NB4 (cell line): ENCODE results near the gene CDH15.
"Not testable (repeated sequence)": the region's sequence is repeated elsewhere in the genome, so short reads cannot be mapped to it uniquely, and the experiment has no call there.

Experiments
- DNase-seq: peaks from one replicate; pipeline ENCODE4 v3.0.0; 2010; ENCODE audit warnings: low read depth
- H3K4me3 ChIP-seq: one replicate; pipeline ENCODE4 v1.5.1; 2011; ENCODE audit warnings: mild to moderate bottlenecking, low read depth, low read length, moderate library complexity
- MYC ChIP-seq: IDR thresholded peaks from 2 replicates; pipeline ENCODE4 v1.6.1; 2011; ENCODE audit warnings: low read depth, low read length
- POLR2A ChIP-seq: IDR thresholded peaks from 2 replicates; pipeline ENCODE4 v1.6.1; 2011; ENCODE audit warnings: mild to moderate bottlenecking; ENCODE audit not compliant: insufficient read length; ENCODE audit errors: extremely low read depth
- TF ChIP-seq, protein P1 (sequence below): IDR thresholded peaks from 2 replicates; pipeline ENCODE4 v1.6.1; 2011; ENCODE audit warnings: low read depth, low read length
- TF ChIP-seq, protein P2 (sequence below): IDR thresholded peaks from one replicate; pipeline ENCODE4 v1.5.1; 2012; ENCODE audit warnings: low read depth, low read length

Gene CDH15

GRCh38 chr16:89164436-89164835 is 7.1 kb upstream of the CDH15 start:
- no peak for TF ChIP-seq POLR2A
- TF ChIP-seq, protein P1, sequence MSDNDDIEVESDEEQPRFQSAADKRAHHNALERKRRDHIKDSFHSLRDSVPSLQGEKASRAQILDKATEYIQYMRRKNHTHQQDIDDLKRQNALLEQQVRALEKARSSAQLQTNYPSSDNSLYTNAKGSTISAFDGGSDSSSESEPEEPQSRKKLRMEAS: no peak
- TF ChIP-seq, protein P2, sequence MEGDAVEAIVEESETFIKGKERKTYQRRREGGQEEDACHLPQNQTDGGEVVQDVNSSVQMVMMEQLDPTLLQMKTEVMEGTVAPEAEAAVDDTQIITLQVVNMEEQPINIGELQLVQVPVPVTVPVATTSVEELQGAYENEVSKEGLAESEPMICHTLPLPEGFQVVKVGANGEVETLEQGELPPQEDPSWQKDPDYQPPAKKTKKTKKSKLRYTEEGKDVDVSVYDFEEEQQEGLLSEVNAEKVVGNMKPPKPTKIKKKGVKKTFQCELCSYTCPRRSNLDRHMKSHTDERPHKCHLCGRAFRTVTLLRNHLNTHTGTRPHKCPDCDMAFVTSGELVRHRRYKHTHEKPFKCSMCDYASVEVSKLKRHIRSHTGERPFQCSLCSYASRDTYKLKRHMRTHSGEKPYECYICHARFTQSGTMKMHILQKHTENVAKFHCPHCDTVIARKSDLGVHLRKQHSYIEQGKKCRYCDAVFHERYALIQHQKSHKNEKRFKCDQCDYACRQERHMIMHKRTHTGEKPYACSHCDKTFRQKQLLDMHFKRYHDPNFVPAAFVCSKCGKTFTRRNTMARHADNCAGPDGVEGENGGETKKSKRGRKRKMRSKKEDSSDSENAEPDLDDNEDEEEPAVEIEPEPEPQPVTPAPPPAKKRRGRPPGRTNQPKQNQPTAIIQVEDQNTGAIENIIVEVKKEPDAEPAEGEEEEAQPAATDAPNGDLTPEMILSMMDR: no peak
- no peak for TF ChIP-seq MYC
- no peak overlapping the region for H3K4me3 ChIP-seq
- DNase-seq: no peak

- no peak for DNase-seq
- no peak overlapping the region for H3K4me3 ChIP-seq
- no peak for TF ChIP-seq POLR2A
- TF ChIP-seq, protein P2: no peak
- TF ChIP-seq MYC: no peak
- TF ChIP-seq, protein P1: no peak
Observed at GRCh38 chr16:89164847-89165680, 6.5 kb upstream of the CDH15 start.

GRCh38 chr16:89165681-89165979 is 5.9 kb upstream of the CDH15 start:
- H3K4me3 ChIP-seq, DNase-seq: not testable (repeated sequence)

GRCh38 chr16:89166696-89167424 is 4.7 kb upstream of the CDH15 start:
- TF ChIP-seq, protein P1: no peak
- TF ChIP-seq, protein P2: no peak
- TF ChIP-seq POLR2A (no peak), MYC (no peak)
- no peak overlapping the region for H3K4me3 ChIP-seq

DNA sequence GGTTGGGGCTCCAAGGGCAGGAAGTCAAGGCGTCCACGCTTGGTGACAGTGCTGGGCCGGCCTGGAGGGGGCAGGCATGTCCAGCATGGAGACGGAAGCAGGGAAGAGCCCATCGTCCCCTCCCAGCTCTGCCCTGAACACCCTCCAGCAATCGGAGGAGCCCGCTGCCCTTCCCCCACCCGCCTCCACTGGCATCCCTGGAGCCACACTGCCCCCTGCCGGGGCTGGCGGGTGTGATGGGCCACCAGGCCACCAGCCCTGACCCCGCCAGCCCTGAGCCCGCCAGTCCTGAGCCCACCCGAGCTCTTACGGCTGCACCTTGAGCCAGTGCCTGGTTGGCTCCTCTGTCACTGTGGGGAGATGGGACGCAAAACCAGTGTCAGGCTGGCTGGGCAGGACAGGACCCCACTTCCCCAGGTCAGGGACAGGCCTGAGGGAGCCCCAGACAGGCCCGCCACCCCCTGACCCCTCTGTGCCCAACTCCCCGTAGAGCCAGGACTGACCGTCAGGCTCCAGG is 4.1 kb upstream of the CDH15 start:
- TF ChIP-seq POLR2A (no peak), MYC (peak; percentile 65; the same call in 1 of the 2 replicates)
- TF ChIP-seq, protein P1: peak; percentile 51; the same call in 1 of the 2 replicates
- TF ChIP-seq, protein P2: peak; percentile 87
- H3K4me3 ChIP-seq: no peak overlapping the region
- DNase-seq: peak; percentile 92

More at GRCh38 chr16:89166696-89167424, 4.7 kb upstream of the CDH15 start:
- peak; percentile 40 for DNase-seq

DNA sequence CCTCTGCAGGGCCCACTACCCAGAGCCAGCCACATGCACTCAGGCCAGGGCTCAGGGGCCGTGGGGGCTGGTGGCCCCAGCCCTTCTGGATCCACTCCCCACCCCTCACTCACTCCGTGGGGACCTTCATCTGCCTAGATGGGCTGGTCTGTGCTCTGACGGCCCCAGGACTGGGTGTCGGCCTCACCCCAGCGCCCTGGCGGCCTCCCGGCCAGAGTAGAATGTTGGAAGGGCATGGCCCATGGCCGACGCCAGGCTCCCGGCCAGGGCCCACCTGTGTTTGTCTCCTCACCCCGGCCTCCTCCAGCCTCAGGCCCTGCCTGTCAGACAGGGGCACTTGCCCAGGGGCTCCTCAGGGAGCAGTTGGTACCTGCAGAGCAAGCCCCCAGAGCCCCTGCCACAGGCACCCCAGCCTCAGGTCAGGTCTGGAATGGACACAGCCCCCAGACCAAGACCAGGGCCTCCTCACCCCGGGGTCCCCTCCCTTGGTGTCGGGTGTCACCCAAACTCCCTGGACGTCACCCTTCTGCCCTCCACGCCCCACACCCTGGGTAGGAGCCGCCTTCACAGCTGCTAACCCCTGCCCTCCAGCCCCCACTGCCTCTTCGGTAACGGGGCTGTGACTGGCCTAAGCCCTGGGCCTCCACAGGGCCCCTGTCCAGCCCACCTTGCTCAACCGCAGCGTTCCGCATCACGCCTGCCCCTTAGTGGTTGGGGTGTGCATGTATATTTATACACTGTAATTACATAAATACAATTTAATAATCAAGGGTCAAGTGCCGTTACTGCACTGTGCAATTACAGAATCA is 3.0 kb upstream of the CDH15 start:
- no peak for DNase-seq
- TF ChIP-seq, protein P1: no peak
- TF ChIP-seq, protein P2: no peak
- TF ChIP-seq POLR2A (no peak), MYC (no peak)

More for the DNA sequence above, 3.0 kb upstream of the CDH15 start:
- H3K4me3 ChIP-seq: no peak overlapping the region
